HG03103 (cell line): ENCODE results near the gene OR51L1.
"Not testable (repeated sequence)": the region's sequence is repeated elsewhere in the genome, so short reads cannot be mapped to it uniquely, and the experiment has no call there.

Experiments used
- ATAC-seq: cut with Tn5 transposase; IDR thresholded peaks from one replicate; pipeline ENCODE4 v1.9.1; 2021; ENCODE audit warnings: low read depth; ENCODE audit not compliant: unreplicated experiment

OR51L1 gene

GRCh38 chr11:4994551-4994950 lies at the start of gene OR51L1:
TSS of gene OR51L1 (plus strand) at chr11:4994851. CDS start at chr11:4998983, 4,132 bp downstream.
- no peak for ATAC-seq

DNA sequence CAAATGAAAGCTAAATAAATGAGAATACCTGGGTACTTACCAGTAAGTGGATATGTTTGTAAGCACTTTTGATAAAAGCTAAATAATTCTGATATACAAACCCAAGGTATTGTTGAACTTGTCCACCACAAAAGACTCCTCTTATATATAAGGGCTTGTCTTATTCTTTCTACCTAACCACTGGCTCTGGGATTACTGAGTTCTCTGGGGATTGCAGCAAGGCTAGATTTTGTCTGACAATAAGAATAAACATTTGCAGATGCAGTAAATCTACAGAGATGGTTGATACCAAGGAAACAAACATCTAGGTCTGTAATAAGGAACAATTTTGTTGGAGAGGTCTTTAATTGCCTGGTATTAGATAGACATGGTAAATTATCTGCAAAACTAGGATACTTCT lies 47.1 kb upstream of the OR51L1 start, which contains the start of gene OR51A4:
TSS of gene OR51A4 (minus strand) at position 101 of the 400 bp plus-strand sequence. CDS start 505 bp downstream, outside the sequence.
- ATAC-seq, result no peak

DNA sequence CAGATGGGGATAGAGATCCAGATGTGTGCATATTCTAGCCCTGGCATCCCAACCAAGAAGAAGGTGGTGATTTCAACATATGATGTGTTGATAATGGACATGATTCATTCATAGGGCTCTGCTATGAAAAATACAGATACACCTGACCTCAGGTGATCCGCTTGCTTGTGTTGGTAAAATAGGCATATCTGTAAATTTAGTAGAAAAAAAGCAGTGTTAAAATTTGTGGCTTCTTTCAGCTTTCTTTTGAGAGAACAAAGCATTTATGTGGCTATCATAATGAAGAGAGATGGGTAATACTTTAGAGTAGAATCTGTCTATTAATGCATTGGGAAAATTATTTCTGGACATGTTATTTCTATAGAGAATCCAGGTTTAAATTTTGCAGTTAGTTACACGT lies 39.0 kb upstream of the OR51L1 start, which contains the start of gene OR51A2:
TSS of gene OR51A2 (minus strand) at position 101 of the 400 bp plus-strand sequence. CDS start at position 101, 0 bp downstream.
- not testable (repeated sequence) for ATAC-seq

GRCh38 chr11:4957396-4957795 lies 37.3 kb upstream of the OR51L1 start:
- ATAC-seq, result no peak

DNA sequence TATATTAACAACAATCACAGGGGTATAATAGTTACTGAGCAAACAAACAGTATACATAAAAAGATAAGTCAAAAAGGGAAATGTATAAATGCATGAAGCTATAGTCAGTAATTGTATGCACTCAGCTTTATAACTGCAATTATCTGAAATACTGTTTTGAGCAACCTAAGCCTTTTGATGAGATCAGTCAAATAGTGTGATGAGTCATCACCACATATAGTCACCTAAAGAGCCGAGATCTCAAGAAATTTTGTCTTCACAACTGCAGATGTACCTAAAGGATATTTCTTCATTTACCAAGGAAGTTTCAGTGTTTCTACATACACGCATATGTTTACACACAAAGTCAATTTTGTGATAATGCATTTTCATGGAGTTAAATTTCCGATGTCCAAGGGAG lies 33.8 kb upstream of the OR51L1 start:
- ATAC-seq, result no peak

- no peak for ATAC-seq
Measured at GRCh38 chr11:4962816-4963215, 31.8 kb upstream of the OR51L1 start.

- no peak for ATAC-seq
Measured at GRCh38 chr11:4975436-4975835, 19.2 kb upstream of the OR51L1 start.

GRCh38 chr11:4979036-4979435 lies 15.6 kb upstream of the OR51L1 start:
- no peak for ATAC-seq

GRCh38 chr11:4982678-4983077 lies 12.0 kb upstream of the OR51L1 start:
- ATAC-seq, result no peak

GRCh38 chr11:4983841-4984240 lies 10.8 kb upstream of the OR51L1 start:
- no peak for ATAC-seq

- ATAC-seq, result no peak
Measured at GRCh38 chr11:4991060-4991459, 3.6 kb upstream of the OR51L1 start.

DNA sequence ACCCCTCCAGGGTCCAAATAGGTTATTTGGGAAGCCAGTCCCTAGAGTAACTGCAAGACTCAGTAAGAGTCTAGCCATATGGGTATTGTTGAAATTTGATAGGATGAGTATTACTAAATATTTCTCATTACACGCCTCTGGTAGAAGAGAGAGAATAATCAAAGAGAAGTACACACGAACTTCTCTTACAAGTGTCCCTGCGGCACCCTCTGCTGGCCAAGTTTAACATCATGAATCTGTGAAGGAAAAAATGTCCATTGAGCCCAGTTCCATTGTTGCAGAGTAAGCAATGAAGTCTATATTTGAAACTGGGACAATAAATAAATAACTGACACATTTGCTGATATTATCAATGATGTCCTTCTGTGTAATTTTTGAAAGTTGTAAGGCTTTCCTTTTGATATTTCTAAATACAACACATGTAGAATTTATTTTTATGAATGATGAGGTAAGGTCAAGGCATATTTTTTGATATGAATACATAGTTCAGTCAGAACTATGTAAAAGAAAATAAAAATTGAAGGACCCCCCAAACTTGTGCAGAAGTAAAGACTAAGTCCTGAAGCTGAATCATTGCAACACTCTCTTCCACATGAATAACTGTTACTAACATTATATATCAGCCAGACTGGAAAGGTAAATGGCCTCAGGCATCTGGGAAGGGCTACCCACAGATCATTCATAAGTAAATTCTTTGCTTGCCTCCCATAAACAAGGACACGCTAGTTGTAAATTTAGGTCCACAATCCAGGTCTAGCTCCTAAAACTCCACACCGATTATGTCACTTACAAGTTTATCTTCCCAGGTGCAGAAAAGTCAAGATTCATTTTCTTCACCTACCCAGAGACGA lies 10.0 kb downstream of the OR51L1 start:
- no peak for ATAC-seq

DNA sequence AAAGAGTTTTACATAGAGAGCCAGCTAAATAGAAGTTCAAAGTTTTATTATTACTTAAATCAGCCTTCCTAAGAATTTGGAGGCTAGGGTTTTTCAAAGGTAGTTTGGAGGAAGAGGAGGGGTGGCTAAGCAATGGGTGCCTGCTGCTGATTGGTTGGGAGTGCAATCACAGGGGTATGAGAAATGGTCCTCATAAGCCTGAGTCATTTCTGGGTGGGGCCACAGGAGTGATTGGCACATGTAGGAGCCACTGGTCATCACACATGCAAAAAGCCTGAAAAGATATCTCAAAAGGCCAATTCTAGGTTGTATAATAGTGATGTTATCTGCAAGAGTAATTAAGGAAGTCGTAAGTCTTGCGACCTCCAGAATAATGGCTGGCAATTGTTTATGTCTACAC lies 12.9 kb downstream of the OR51L1 start:
- no peak for ATAC-seq

DNA sequence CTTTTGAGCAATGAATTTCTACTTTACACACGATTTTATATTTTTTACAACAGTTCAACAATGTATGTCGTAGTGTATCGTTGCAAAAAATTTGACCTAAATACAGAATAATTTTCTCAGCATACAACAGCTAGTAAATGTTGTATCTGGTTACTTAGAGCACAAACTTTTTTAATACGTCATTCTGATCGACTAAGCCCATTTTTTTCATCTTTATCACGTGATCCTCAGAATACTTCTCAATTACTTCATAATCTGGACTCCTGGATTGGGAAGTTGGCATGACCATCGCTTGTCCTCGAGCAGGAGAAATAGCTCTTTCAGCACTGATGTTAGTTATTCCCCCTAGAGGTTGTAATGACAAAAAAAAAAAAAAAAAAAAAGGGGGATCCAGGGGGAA lies 16.6 kb downstream of the OR51L1 start:
- no peak for ATAC-seq

DNA sequence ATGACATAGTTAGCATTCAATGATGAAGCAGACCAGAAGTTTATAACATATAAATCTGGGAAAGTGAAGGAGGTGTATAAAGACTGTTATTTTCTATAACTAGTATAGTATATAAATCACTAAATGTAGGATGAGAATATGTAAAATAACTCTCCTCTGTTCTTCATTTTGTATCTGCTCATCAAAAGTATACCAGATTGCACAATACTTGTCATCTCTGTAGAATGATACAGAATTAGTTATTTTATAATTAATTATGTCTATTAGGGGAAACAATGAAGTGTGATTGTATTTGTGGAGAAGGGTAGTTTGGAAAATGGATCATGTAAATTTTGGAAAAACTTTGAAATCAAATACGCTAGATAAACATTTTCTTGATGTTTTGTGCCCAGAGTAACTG lies 18.4 kb downstream of the OR51L1 start:
- no peak for ATAC-seq

DNA sequence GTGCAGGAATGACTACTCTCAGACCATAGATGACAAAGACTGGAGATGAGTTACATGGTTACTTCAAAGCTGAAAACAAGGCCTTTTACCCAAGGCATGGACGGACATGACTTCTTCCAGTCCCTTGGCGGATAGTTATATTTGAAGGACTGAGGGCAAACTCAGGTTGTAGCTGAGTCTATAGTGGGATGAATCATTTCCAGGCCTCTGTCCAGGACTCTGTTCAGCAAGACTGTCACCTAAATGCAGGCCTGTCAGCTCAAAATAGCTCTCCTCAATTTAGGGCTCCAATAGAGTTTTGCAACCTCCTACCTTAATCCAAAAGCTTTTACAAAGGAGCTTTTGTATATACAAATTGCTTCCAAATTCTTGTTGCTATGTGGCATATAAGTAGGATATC lies 27.3 kb downstream of the OR51L1 start:
- no peak for ATAC-seq

DNA sequence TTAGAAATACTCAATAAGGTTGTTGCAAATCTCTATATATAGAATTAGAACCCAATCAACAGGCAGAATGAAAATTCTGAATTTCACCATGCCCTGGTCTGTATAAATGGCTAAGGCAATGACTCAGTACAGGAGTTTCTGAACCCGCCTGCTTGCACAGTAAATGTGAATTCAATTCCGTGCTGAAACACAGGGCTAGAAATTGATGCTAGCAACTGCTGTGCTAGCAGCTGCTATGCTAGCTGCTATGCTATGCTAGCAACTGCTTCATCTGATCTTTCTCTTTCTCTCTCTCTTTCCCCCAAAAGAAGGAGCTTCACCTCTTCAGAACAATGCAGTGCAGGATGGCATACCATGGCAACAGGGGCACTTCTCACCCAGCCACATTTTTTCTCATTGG lies 42.0 kb downstream of the OR51L1 start:
- no peak for ATAC-seq

- ATAC-seq, result no peak
Measured at GRCh38 chr11:5037926-5038325, 43.3 kb downstream of the OR51L1 start.

GRCh38 chr11:5038341-5038740 lies 43.7 kb downstream of the OR51L1 start:
- ATAC-seq, result no peak

GRCh38 chr11:5040876-5041275 lies 46.2 kb downstream of the OR51L1 start:
- ATAC-seq, result no peak

DNA sequence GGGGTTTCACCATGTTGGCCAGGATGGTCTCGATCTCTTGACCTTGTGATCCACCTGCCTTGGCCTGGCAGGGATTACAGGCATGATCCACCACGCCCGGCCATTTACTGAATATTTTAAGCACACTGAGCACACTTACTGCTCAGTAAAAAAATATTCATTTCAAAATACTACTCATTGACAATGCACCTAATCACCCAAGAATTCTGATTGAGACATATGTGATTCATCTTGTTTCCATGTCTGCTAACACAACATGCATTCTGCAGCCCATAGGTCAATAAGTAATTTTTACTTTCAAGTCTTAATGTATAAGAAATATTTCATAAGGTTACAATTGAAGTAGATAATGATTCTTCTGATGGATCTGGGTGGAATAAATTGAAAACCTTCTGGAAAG lies 47.4 kb downstream of the OR51L1 start:
- ATAC-seq, result no peak

DNA sequence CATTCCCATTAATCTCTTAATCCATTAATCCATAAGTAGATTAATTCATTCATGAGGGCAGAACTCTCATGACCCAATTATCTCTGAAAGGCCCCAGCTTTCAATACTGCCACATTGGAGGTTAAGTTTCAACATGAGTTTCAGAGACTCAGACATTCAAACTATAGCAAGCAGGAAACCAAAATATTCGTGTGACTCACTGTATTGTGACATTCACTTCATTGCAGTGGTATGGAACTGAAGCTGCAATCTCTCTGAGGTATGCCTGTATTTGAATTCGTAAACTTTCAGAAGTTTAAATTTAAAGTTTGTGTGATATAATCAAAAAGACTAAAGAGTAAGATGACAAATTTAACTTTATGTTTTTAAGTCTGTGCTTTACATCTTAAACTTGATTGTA lies 48.7 kb downstream of the OR51L1 start:
- no peak for ATAC-seq
